Midbrain (tissue), 1 donor: ENCODE measurements around the gene SLF2.

Experiments used
- DNase-seq: peaks from one replicate; lab custom pipeline; 2025; lab: John Stamatoyannopoulos, UW

SLF2 gene

GRCh38 chr10:100901051-100901450 is 11.7 kb upstream of the SLF2 start:
- no peak for DNase-seq

GRCh38 chr10:100902622-100903021 is 10.1 kb upstream of the SLF2 start:
- DNase-seq: no peak

- DNase-seq: no peak
Measured at GRCh38 chr10:100904917-100905316, 7.8 kb upstream of the SLF2 start.

- no peak for DNase-seq
Measured at GRCh38 chr10:100907175-100907574, 5.6 kb upstream of the SLF2 start.

- DNase-seq: no peak
Measured at GRCh38 chr10:100907773-100908363, 4.9 kb upstream of the SLF2 start.

GRCh38 chr10:100908378-100908777 is 4.4 kb upstream of the SLF2 start:
- no peak for DNase-seq

GRCh38 chr10:100909501-100910263 is 3.1 kb upstream of the SLF2 start:
- no peak for DNase-seq

- DNase-seq: no peak
Measured at GRCh38 chr10:100911472-100911871, 1.3 kb upstream of the SLF2 start.

- DNase-seq: no peak
Measured at GRCh38 chr10:100912013-100912604, 654 bp upstream of the SLF2 start.

- no peak for DNase-seq
Measured at GRCh38 chr10:100913470-100913865, 705 bp downstream of the SLF2 start.

- no peak for DNase-seq
Measured at GRCh38 chr10:100917071-100917470, 4.3 kb downstream of the SLF2 start.

- DNase-seq: no peak
Measured at GRCh38 chr10:100923580-100923979, 10.8 kb downstream of the SLF2 start.

GRCh38 chr10:100927266-100927665 is 14.5 kb downstream of the SLF2 start:
- DNase-seq: no peak

GRCh38 chr10:100928039-100928438 is 15.3 kb downstream of the SLF2 start:
- DNase-seq: no peak

GRCh38 chr10:100930368-100930767 is 17.6 kb downstream of the SLF2 start:
- DNase-seq: peak; percentile 10

GRCh38 chr10:100934084-100934659 is 21.4 kb downstream of the SLF2 start:
- no peak for DNase-seq

- DNase-seq: no peak
Measured at GRCh38 chr10:100939763-100940344, 27.1 kb downstream of the SLF2 start.

- no peak for DNase-seq
Measured at GRCh38 chr10:100942229-100942628, 29.5 kb downstream of the SLF2 start.

GRCh38 chr10:100943508-100943907 is 30.7 kb downstream of the SLF2 start:
- no peak for DNase-seq

- DNase-seq: no peak
Measured at GRCh38 chr10:100945754-100946153, 33.0 kb downstream of the SLF2 start.

GRCh38 chr10:100948916-100949315 is 36.2 kb downstream of the SLF2 start:
- DNase-seq: no peak

- DNase-seq: no peak
Measured at GRCh38 chr10:100960251-100960650, 47.5 kb downstream of the SLF2 start.
